Muscle of leg (tissue), 11 donors: Measurements from ENCODE around the gene ARHGAP29. TPM values are rescaled to one million over a fixed set of nuclear protein-coding genes. Genes with fewer than 3 reads are reported as not detected.

ENCODE experiments used
- DNase-seq: peaks from one replicate; pipeline ENCODE4 v3.0.0; 2013
- H3K27ac ChIP-seq: one replicate; pipeline ENCODE4 v1.5.1; 2013; ENCODE audit warnings: mild to moderate bottlenecking, low read length, control low read depth
- H3K27me3 ChIP-seq: one replicate; pipeline ENCODE4 v1.6.1; 2013; ENCODE audit warnings: low read length; ENCODE audit not compliant: control insufficient read depth, insufficient read depth
- H3K36me3 ChIP-seq: one replicate; pipeline ENCODE4 v1.6.1; 2013; ENCODE audit warnings: low read length; ENCODE audit not compliant: control insufficient read depth, insufficient read depth
- H3K4me1 ChIP-seq: one replicate; pipeline ENCODE4 v1.6.1; 2013; ENCODE audit warnings: low read length; ENCODE audit not compliant: control insufficient read depth, insufficient read depth
- H3K4me3 ChIP-seq: one replicate; pipeline ENCODE4 v1.5.1; 2013; ENCODE audit warnings: low read length, control low read depth
- H3K9me3 ChIP-seq: replicated peaks from 2 replicates; pipeline ENCODE4 v1.6.1; 2013; ENCODE audit warnings: low read depth, low read length; ENCODE audit not compliant: control insufficient read depth
- WGBS: methylation state at CpG from one replicate; pipeline ENCODE4 v1.1.5; 2013; ENCODE audit warnings: missing lambda C conversion rate; ENCODE audit not compliant: insufficient coverage; 5-methylcytosine and 5-hydroxymethylcytosine counted together
- polyA plus RNA-seq, 8 donors: library from polyadenylated mRNA; unstranded; fragments of 120-200 nt; gene quantifications; one replicate each; pipeline versions ENCODE4 v1.2.1 to v1.2.3, GENCODE V29; 2013; ENCODE audit warnings: inconsistent platforms in 1 of 8, low replicate concordance in 1 of 8; ENCODE audit not compliant: insufficient read length in 8 of 8, insufficient read depth in 1 of 8
- total RNA-seq: library from RNA; stranded (reverse); fragments of 120-200 nt; gene quantifications from one replicate; pipeline ENCODE4 v1.2.4, GENCODE V29; 2013

The ARHGAP29 gene
- total and polyA plus RNA-seq, 9 donors = 15.5 to 43.7 (median 34.0) TPM

GRCh38 chr1:94279462-94279861 lies 42.1 kb upstream of the ARHGAP29 start:
- Histone ChIP-seq H3K36me3 (no peaks in the 10 kb centered on the region), H3K4me3 (no peak overlapping the region), H3K27ac (peak overlapping the region; percentile 43), H3K27me3 (no peaks in the 10 kb centered on the region), H3K4me1 (peaks cover 14% of the 10 kb centered on the region), H3K9me3 (no peaks in the 10 kb centered on the region)
- WGBS = 60% methylated on average over 1 of the region's 1 CpG
- DNase-seq = no peak

- WGBS = no CpG with 5 or more reads among the region's 1 CpG
- no peaks in the 10 kb centered on the region for H3K36me3 ChIP-seq
- peak overlapping the region; percentile 43 for H3K27ac ChIP-seq
- peaks cover 14% of the 10 kb centered on the region for H3K4me1 ChIP-seq
- H3K4me3 ChIP-seq = no peak overlapping the region
- DNase-seq = peak; percentile 74
- H3K9me3 ChIP-seq = no peaks in the 10 kb centered on the region
- no peaks in the 10 kb centered on the region for H3K27me3 ChIP-seq
Observed at GRCh38 chr1:94279038-94279437, 41.7 kb upstream of the ARHGAP29 start.

GRCh38 chr1:94276988-94277434 lies 39.6 kb upstream of the ARHGAP29 start:
- Histone ChIP-seq H3K4me1 (peaks cover 14% of the 10 kb centered on the region), H3K27ac (peak overlapping the region; percentile 73), H3K4me3 (no peak overlapping the region), H3K9me3 (no peaks in the 10 kb centered on the region), H3K27me3 (no peaks in the 10 kb centered on the region), H3K36me3 (no peaks in the 10 kb centered on the region)
- WGBS = no CpG with 5 or more reads among the region's 4 CpGs
- peak; percentile 74 for DNase-seq

GRCh38 chr1:94275083-94275482 lies 37.7 kb upstream of the ARHGAP29 start:
- no CpG with 5 or more reads among the region's 2 CpGs for WGBS
- Histone ChIP-seq H3K36me3 (no peaks in the 10 kb centered on the region), H3K9me3 (no peaks in the 10 kb centered on the region), H3K4me3 (no peak overlapping the region), H3K27ac (no peak overlapping the region), H3K4me1 (peaks cover 14% of the 10 kb centered on the region), H3K27me3 (no peaks in the 10 kb centered on the region)
- DNase-seq = peak; percentile 54

GRCh38 chr1:94274561-94274960 lies 37.2 kb upstream of the ARHGAP29 start:
- Histone ChIP-seq H3K9me3 (no peaks in the 10 kb centered on the region), H3K36me3 (no peaks in the 10 kb centered on the region), H3K27me3 (no peaks in the 10 kb centered on the region), H3K27ac (no peak overlapping the region), H3K4me1 (peaks cover 14% of the 10 kb centered on the region), H3K4me3 (no peak overlapping the region)
- no peak for DNase-seq
- WGBS = 48% methylated on average over 2 of the region's 2 CpGs

- DNase-seq = no peak
- Histone ChIP-seq H3K4me1 (peaks cover 14% of the 10 kb centered on the region), H3K36me3 (no peaks in the 10 kb centered on the region), H3K9me3 (no peaks in the 10 kb centered on the region), H3K4me3 (no peak overlapping the region), H3K27ac (no peak overlapping the region), H3K27me3 (no peaks in the 10 kb centered on the region)
- WGBS = no CpG with 5 or more reads among the region's 4 CpGs
Observed at GRCh38 chr1:94273111-94273510, 35.7 kb upstream of the ARHGAP29 start.

- H3K9me3 ChIP-seq = no peaks in the 10 kb centered on the region
- H3K4me1 ChIP-seq = peaks cover 9% of the 10 kb centered on the region
- WGBS = 100% methylated on average over 1 of the region's 1 CpG
- no peak for DNase-seq
- H3K4me3 ChIP-seq = no peak overlapping the region
- no peak overlapping the region for H3K27ac ChIP-seq
- no peaks in the 10 kb centered on the region for H3K36me3 ChIP-seq
- no peaks in the 10 kb centered on the region for H3K27me3 ChIP-seq
Observed at GRCh38 chr1:94272388-94272787, 35.0 kb upstream of the ARHGAP29 start.

GRCh38 chr1:94271373-94271772 lies 34.0 kb upstream of the ARHGAP29 start:
- Histone ChIP-seq H3K4me1 (peaks cover 6% of the 10 kb centered on the region), H3K27me3 (no peaks in the 10 kb centered on the region), H3K36me3 (no peaks in the 10 kb centered on the region), H3K27ac (no peak overlapping the region), H3K4me3 (no peak overlapping the region), H3K9me3 (no peaks in the 10 kb centered on the region)
- no peak for DNase-seq
- WGBS = 83% methylated on average over 1 of the region's 2 CpGs

- H3K36me3 ChIP-seq = no peaks in the 10 kb centered on the region
- DNase-seq = no peak
- no peaks in the 10 kb centered on the region for H3K9me3 ChIP-seq
- H3K27me3 ChIP-seq = no peaks in the 10 kb centered on the region
- H3K4me1 ChIP-seq = peaks cover 10% of the 10 kb centered on the region
- 33% methylated on average over 1 of the region's 2 CpGs for WGBS
- no peak overlapping the region for H3K4me3 ChIP-seq
- H3K27ac ChIP-seq = no peak overlapping the region
Observed at GRCh38 chr1:94270801-94271203, 33.4 kb upstream of the ARHGAP29 start.

- Histone ChIP-seq H3K4me3 (no peak overlapping the region), H3K4me1 (peaks cover 17% of the 10 kb centered on the region), H3K36me3 (no peaks in the 10 kb centered on the region), H3K27me3 (no peaks in the 10 kb centered on the region), H3K27ac (no peak overlapping the region), H3K9me3 (no peaks in the 10 kb centered on the region)
- no peak for DNase-seq
- whole genome bisulfite sequencing = no CpG with 5 or more reads among the region's 2 CpGs
Observed at GRCh38 chr1:94269921-94270320, 32.5 kb upstream of the ARHGAP29 start.

- peak; percentile 69 for DNase-seq
- peaks cover 23% of the 10 kb centered on the region for H3K4me1 ChIP-seq
- no peaks in the 10 kb centered on the region for H3K36me3 ChIP-seq
- H3K27ac ChIP-seq = peak overlapping the region; percentile 79
- no peaks in the 10 kb centered on the region for H3K9me3 ChIP-seq
- 50% methylated on average over 2 of the region's 2 CpGs for WGBS
- no peaks in the 10 kb centered on the region for H3K27me3 ChIP-seq
- H3K4me3 ChIP-seq = no peak overlapping the region
Observed at GRCh38 chr1:94265906-94266305, 28.5 kb upstream of the ARHGAP29 start.
